ENCODE measurements around the gene HTR3A.

Gene HTR3A

DNA sequence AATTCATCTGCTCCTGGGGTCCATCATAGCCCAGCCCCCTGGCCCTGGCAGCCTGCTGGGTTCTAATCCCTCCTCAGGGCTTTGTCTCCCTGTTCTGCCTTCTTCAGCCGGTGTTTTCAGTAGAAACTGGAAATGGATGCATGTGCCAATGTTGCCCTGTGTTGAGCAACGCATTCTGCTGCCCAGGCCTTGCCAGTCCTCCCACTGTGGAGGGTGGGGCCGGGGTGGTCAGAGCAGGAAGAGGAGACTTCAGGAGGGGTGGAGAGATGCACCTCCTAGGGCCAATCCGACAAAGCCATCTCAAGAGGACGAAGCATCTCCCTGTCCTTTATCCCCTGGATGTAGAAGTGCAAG lies 57.0 kb downstream of the HTR3A start:
- H3K79me2 ChIP-seq (ENCODE audit: insufficient read depth, low read depth): no peaks in the 10 kb centered on the region
- no peaks in the 10 kb centered on the region for H3K27me3 ChIP-seq (ENCODE audit: insufficient read depth, low read depth)
- H3K4me1 ChIP-seq (ENCODE audit: low read depth, poor library complexity, severe bottlenecking): no peaks in the 10 kb centered on the region
- TF ChIP-seq, protein P1, sequence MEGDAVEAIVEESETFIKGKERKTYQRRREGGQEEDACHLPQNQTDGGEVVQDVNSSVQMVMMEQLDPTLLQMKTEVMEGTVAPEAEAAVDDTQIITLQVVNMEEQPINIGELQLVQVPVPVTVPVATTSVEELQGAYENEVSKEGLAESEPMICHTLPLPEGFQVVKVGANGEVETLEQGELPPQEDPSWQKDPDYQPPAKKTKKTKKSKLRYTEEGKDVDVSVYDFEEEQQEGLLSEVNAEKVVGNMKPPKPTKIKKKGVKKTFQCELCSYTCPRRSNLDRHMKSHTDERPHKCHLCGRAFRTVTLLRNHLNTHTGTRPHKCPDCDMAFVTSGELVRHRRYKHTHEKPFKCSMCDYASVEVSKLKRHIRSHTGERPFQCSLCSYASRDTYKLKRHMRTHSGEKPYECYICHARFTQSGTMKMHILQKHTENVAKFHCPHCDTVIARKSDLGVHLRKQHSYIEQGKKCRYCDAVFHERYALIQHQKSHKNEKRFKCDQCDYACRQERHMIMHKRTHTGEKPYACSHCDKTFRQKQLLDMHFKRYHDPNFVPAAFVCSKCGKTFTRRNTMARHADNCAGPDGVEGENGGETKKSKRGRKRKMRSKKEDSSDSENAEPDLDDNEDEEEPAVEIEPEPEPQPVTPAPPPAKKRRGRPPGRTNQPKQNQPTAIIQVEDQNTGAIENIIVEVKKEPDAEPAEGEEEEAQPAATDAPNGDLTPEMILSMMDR (conservative IDR thresholded peaks at IDR 0.05; ENCODE audit: low read depth, low read length): no peak
- no peak overlapping the region for H3K27ac ChIP-seq
- H3K4me3 ChIP-seq (IDR thresholded peaks at IDR 0.05; ENCODE audit: insufficient read depth, low read depth, low read length): no peak overlapping the region
- H3K36me3 ChIP-seq (ENCODE audit: insufficient read depth): no peaks in the 10 kb centered on the region
- H4K20me1 ChIP-seq (ENCODE audit: insufficient read depth): no peaks in the 10 kb centered on the region
- no peak overlapping the region for H3K4me2 ChIP-seq
- H3K9ac ChIP-seq: no peak overlapping the region
- H2AFZ ChIP-seq (ENCODE audit: low read depth): no peak overlapping the region

DNA sequence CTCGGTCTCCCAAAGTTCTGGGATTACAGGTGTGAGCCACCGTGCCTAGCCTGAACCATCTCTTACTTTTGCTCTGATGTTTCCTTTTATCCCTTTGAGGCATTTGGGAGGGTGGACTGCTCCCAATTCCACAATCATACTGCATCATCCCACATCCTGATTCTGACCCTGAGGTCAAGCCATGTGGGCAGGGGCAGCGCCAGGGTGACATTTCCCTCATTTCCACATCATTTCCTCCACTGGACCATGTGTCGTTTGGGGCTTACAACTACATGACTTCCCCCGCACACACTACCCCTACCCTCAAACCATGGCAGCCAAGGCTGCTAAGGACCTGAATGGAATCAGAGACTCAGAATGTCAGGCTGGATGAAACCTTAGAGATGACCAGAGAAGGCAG lies 58.2 kb downstream of the HTR3A start:
- no peak overlapping the region for H3K4me2 ChIP-seq
- no peaks in the 10 kb centered on the region for H3K36me3 ChIP-seq (ENCODE audit: insufficient read depth)
- H3K4me1 ChIP-seq (ENCODE audit: low read depth, poor library complexity, severe bottlenecking): no peaks in the 10 kb centered on the region
- no peaks in the 10 kb centered on the region for H3K27me3 ChIP-seq (ENCODE audit: insufficient read depth, low read depth)
- TF ChIP-seq, protein P1 (conservative IDR thresholded peaks at IDR 0.05; ENCODE audit: low read depth, low read length): no peak
- no peaks in the 10 kb centered on the region for H4K20me1 ChIP-seq (ENCODE audit: insufficient read depth)
- H3K79me2 ChIP-seq (ENCODE audit: insufficient read depth, low read depth): no peaks in the 10 kb centered on the region
- H2AFZ ChIP-seq (ENCODE audit: low read depth): no peak overlapping the region
- no peak overlapping the region for H3K9ac ChIP-seq
- H3K27ac ChIP-seq: no peak overlapping the region
- no peak overlapping the region for H3K4me3 ChIP-seq (IDR thresholded peaks at IDR 0.05; ENCODE audit: insufficient read depth, low read depth, low read length)

DNA sequence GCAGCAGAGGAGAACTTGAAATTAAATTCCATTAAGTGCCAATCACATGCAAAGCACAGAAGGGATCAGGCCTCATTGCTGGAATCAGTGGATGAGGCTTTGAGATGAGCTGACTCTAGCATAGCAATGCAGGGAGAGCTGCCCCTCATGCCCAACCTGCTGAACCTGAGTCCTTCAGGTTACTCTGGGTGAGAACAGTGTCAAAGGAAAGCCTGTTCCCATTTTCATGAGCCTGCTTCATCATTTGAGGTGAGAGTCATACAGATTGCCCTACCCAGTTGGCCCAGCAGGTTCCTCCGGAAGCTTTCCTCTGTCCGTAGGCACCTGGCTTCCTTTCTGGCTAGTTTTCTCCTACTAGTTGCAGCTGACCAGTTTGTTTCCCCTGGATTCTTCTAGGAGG lies 58.7 kb downstream of the HTR3A start:
- Histone ChIP-seq H3K79me2 (ENCODE audit: insufficient read depth, low read depth) (no peaks in the 10 kb centered on the region), H3K9ac (no peak overlapping the region), H3K4me3 (IDR thresholded peaks at IDR 0.05; ENCODE audit: insufficient read depth, low read depth, low read length) (no peak overlapping the region), H3K27me3 (ENCODE audit: insufficient read depth, low read depth) (no peaks in the 10 kb centered on the region), H3K27ac (no peak overlapping the region), H3K4me2 (no peak overlapping the region), H4K20me1 (ENCODE audit: insufficient read depth) (no peaks in the 10 kb centered on the region), H2AFZ (ENCODE audit: low read depth) (no peak overlapping the region), H3K4me1 (ENCODE audit: low read depth, poor library complexity, severe bottlenecking) (no peaks in the 10 kb centered on the region), H3K36me3 (ENCODE audit: insufficient read depth) (no peaks in the 10 kb centered on the region)
- TF ChIP-seq, protein P1 (conservative IDR thresholded peaks at IDR 0.05; ENCODE audit: low read depth, low read length): no peak

DNA sequence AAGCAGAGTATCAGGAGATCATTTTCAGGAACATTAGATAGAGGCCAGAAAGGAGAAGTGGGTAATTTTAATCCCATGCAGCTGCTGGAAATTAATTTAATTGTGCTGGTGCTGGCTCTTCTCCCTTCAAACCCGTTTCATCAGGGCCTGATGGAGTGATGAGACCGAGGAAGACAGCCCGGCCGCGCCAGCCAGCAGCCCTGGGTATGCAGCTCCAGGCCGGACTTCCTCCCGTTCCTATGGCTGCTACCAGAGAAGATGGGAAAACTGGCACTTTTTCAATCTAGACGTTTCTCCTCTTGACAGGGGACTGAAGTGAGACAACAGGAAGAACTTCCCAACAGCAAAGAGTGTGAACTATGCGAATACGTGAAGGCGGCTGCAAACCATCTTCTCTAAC lies 60.0 kb downstream of the HTR3A start:
- H3K27ac ChIP-seq: no peak overlapping the region
- H3K4me2 ChIP-seq: no peak overlapping the region

More for the DNA sequence above, 60.0 kb downstream of the HTR3A start:
- Histone ChIP-seq H3K36me3 (ENCODE audit: insufficient read depth) (no peaks in the 10 kb centered on the region), H3K4me1 (ENCODE audit: low read depth, poor library complexity, severe bottlenecking) (no peaks in the 10 kb centered on the region), H3K27me3 (ENCODE audit: insufficient read depth, low read depth) (no peaks in the 10 kb centered on the region), H3K79me2 (ENCODE audit: insufficient read depth, low read depth) (no peaks in the 10 kb centered on the region), H3K4me3 (IDR thresholded peaks at IDR 0.05; ENCODE audit: insufficient read depth, low read depth, low read length) (no peak overlapping the region), H4K20me1 (ENCODE audit: insufficient read depth) (no peaks in the 10 kb centered on the region), H3K9ac (no peak overlapping the region), H2AFZ (ENCODE audit: low read depth) (no peak overlapping the region)
- TF ChIP-seq, protein P1 (conservative IDR thresholded peaks at IDR 0.05; ENCODE audit: low read depth, low read length): no peak

Data from KMS-11 (cell line).